GM06990 (cell line): Measurements from ENCODE around the gene RPA1.
"Not testable (repeated sequence)": the region's sequence is repeated elsewhere in the genome, so short reads cannot be mapped to it uniquely, and the experiment has no call there.

Experiments used
- DNase-seq: peaks from one replicate; pipeline ENCODE4 v3.0.0-alpha.2; 2011; ENCODE audit not compliant: insufficient read length; ENCODE audit errors: extremely low read depth
- H3K27me3 ChIP-seq: replicated peaks from 2 replicates; pipeline ENCODE4 v1.6.0; 2011; ENCODE audit warnings: low read length; ENCODE audit not compliant: control insufficient read depth, insufficient read depth
- H3K36me3 ChIP-seq: 2 replicates; pipeline ENCODE4 v1.5.1; 2011; ENCODE audit warnings: low read length; ENCODE audit not compliant: control insufficient read depth, insufficient read depth
- H3K4me3 ChIP-seq: replicated peaks from 2 replicates; pipeline ENCODE4 v1.5.1; 2011; ENCODE audit warnings: low read depth, mild to moderate bottlenecking, control low read depth, low read length
- TF ChIP-seq, protein P1 (sequence below): IDR thresholded peaks from 2 replicates; pipeline ENCODE4 v1.5.1; 2011; ENCODE audit warnings: low read length, control low read depth, mild to moderate bottlenecking, inconsistent platforms; ENCODE audit not compliant: insufficient read depth, poor library complexity, severe bottlenecking

RPA1 gene

DNA sequence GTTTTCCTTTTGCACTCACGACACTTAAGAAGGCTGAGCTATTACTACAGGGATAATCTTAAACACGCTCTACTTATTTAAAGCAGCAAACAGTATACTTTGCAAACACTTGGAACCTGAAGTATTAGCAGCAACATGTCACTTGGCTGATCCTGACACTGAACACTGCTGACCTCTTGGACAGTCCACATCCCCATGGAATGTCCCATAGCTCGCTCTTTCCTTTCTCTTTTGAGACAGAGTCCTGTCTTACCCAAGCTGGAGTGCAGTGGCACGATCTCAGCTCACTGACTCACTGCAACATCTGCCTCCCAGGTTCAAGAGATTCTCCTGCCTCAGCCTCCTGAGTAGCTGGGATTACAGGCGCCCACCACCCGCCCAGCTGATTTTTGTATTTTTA is 26.5 kb upstream of the RPA1 start:
- Histone ChIP-seq H3K36me3 (peaks cover 12% of the 10 kb centered on the region), H3K4me3 (no peak overlapping the region), H3K27me3 (no peaks in the 10 kb centered on the region)
- DNase-seq, result no peak
- TF ChIP-seq, protein P1, sequence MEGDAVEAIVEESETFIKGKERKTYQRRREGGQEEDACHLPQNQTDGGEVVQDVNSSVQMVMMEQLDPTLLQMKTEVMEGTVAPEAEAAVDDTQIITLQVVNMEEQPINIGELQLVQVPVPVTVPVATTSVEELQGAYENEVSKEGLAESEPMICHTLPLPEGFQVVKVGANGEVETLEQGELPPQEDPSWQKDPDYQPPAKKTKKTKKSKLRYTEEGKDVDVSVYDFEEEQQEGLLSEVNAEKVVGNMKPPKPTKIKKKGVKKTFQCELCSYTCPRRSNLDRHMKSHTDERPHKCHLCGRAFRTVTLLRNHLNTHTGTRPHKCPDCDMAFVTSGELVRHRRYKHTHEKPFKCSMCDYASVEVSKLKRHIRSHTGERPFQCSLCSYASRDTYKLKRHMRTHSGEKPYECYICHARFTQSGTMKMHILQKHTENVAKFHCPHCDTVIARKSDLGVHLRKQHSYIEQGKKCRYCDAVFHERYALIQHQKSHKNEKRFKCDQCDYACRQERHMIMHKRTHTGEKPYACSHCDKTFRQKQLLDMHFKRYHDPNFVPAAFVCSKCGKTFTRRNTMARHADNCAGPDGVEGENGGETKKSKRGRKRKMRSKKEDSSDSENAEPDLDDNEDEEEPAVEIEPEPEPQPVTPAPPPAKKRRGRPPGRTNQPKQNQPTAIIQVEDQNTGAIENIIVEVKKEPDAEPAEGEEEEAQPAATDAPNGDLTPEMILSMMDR, result no peak

GRCh38 chr17:1807890-1808289 is 21.9 kb upstream of the RPA1 start:
- no peak for DNase-seq

GRCh38 chr17:1808644-1809043 is 21.2 kb upstream of the RPA1 start:
- Histone ChIP-seq H3K27me3 (no peaks in the 10 kb centered on the region), H3K36me3 (peaks cover 6% of the 10 kb centered on the region), H3K4me3 (no peak overlapping the region)
- no peak for DNase-seq
- TF ChIP-seq, protein P1, result no peak

More at GRCh38 chr17:1807890-1808289, 21.9 kb upstream of the RPA1 start:
- Histone ChIP-seq H3K4me3 (no peak overlapping the region), H3K27me3 (no peaks in the 10 kb centered on the region), H3K36me3 (peaks cover 6% of the 10 kb centered on the region)
- TF ChIP-seq, protein P1, result no peak

- not testable (repeated sequence) for DNase-seq, H3K36me3 ChIP-seq, H3K27me3 ChIP-seq, H3K4me3 ChIP-seq
These were observed 20.0 kb upstream of the RPA1 start for GRCh38 chr17:1809815-1810214.

DNA sequence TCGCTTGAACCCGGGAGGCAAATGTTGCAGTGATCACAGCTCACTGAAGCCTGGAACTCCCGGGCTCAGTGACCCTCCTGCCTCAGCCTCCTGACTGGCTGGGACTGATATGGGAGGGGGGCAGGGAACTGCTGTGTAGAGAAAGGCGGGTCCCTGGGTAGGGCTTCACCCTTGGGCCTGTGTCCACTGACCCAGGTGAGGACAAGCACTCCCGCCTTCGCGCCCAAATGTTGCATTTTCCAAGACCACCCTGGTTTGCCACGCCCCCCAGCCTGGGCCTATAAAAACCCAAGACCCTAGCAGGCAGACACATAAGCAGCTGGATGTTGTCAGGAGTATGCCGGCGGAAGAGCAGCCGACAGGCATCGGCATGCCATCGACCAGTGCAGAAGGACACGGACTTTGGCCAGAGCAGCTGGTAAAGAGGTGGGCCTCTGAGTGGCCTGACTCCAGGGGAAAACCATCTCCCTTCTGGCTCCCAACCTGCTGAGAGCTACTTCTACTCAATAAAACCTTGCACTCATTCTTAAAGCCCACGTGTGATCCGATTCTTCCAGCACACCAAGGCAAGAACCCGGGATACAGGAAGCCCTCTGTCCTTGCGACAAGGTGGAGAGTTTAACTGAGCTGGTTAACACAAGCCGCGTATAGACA is 19.2 kb upstream of the RPA1 start:
- TF ChIP-seq, protein P1, result no peak
- H3K4me3 ChIP-seq, result no peak overlapping the region
- no peaks in the 10 kb centered on the region for H3K27me3 ChIP-seq
- peaks cover 3% of the 10 kb centered on the region for H3K36me3 ChIP-seq
- DNase-seq, result no peak

- no peak for DNase-seq
- no peaks in the 10 kb centered on the region for H3K27me3 ChIP-seq
- no peak overlapping the region for H3K4me3 ChIP-seq
- TF ChIP-seq, protein P1, result no peak
- H3K36me3 ChIP-seq, result peaks cover 3% of the 10 kb centered on the region
These were observed 16.7 kb upstream of the RPA1 start for GRCh38 chr17:1813088-1813487.
